Progenitor cell of endocrine pancreas (in vitro differentiated cells): Measurements from ENCODE around the gene KRT13. TPM values are rescaled to one million over a fixed set of nuclear protein-coding genes. Genes with fewer than 3 reads are reported as not detected.

Source experiments
- DNase-seq: peaks from one replicate; pipeline ENCODE4 v3.0.0; 2021; ENCODE audit warnings: low spot score; ENCODE audit not compliant: unreplicated experiment
- H3K27ac Mint-ChIP-seq: 2 replicates; pipeline ENCODE4 v1.8.0; 2021; ENCODE audit warnings: mild to moderate bottlenecking, moderate library complexity, mixed read lengths
- H3K27me3 Mint-ChIP-seq: 2 replicates; pipeline ENCODE4 v1.8.0; 2021; ENCODE audit warnings: mixed read lengths
- H3K36me3 Mint-ChIP-seq: 2 replicates; pipeline ENCODE4 v1.8.0; 2022; ENCODE audit warnings: mixed read lengths; ENCODE audit not compliant: insufficient read depth
- H3K4me1 Mint-ChIP-seq: 2 replicates; pipeline ENCODE4 v1.8.0; 2021; ENCODE audit warnings: low read depth, mixed read lengths
- H3K4me3 Mint-ChIP-seq: 2 replicates; pipeline ENCODE4 v1.8.0; 2021; ENCODE audit warnings: low read depth, mild to moderate bottlenecking, moderate library complexity, mixed read lengths
- H3K9me3 Mint-ChIP-seq: 2 replicates; pipeline ENCODE4 v1.8.0; 2021; ENCODE audit warnings: low read depth, mixed read lengths
- total RNA-seq: library from RNA; stranded (reverse); gene quantifications from 2 replicates; pipeline ENCODE4 v1.2.1, GENCODE V29; 2021
- TF ChIP-seq, protein P1 (sequence below): fragments of 200-600 bp; sonication (generic); IDR thresholded peaks from one replicate; pipeline ENCODE4 v1.5.0; 2021; ENCODE audit warnings: antibody characterized with exemption, mild to moderate bottlenecking; ENCODE audit not compliant: unreplicated experiment

The KRT13 gene
- total RNA-seq, 1 donor from 2014 or later: not detected

DNA sequence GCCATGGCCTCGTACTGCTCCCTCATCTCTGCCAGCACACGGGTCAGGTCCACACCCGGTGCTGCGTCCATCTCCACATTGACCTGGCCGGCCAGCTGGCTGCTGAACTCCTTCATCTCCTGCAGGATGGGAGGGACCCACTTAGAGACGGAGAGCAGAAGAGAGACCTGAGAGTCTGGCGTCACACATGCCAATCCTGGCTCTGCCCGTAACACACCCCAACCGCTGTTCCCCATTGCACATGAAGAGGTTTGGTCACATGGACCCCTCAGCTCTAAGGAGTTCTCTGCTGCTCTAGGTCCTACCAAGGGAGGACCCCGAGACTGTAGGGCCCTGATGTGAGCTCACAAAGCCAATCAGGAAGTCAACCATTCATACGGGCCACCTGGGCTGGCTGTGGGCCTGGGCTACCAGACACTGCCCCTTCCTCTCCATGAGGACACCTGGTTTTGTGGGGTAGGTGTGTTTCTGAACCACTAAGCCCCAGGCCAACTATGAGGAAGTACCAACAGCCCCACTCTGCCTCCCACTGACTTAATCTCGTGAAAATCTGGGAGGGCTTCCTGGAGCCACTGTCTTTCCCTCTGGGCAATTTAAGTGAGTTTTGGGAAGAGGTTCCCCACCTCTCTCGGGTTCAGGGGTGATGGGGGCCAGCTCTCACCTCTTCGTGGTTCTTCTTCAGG lies 10.9 kb upstream of the KRT13 start:
- Mint-ChIP-seq H3K9me3 (no peaks in the 10 kb centered on the region), H3K27ac (no peak overlapping the region), H3K4me3 (no peak overlapping the region), H3K27me3 (no peaks in the 10 kb centered on the region), H3K4me1 (peaks cover 15% of the 10 kb centered on the region), H3K36me3 (no peaks in the 10 kb centered on the region)
- DNase-seq: no peak
- TF ChIP-seq, protein P1, sequence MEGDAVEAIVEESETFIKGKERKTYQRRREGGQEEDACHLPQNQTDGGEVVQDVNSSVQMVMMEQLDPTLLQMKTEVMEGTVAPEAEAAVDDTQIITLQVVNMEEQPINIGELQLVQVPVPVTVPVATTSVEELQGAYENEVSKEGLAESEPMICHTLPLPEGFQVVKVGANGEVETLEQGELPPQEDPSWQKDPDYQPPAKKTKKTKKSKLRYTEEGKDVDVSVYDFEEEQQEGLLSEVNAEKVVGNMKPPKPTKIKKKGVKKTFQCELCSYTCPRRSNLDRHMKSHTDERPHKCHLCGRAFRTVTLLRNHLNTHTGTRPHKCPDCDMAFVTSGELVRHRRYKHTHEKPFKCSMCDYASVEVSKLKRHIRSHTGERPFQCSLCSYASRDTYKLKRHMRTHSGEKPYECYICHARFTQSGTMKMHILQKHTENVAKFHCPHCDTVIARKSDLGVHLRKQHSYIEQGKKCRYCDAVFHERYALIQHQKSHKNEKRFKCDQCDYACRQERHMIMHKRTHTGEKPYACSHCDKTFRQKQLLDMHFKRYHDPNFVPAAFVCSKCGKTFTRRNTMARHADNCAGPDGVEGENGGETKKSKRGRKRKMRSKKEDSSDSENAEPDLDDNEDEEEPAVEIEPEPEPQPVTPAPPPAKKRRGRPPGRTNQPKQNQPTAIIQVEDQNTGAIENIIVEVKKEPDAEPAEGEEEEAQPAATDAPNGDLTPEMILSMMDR: no peak

DNA sequence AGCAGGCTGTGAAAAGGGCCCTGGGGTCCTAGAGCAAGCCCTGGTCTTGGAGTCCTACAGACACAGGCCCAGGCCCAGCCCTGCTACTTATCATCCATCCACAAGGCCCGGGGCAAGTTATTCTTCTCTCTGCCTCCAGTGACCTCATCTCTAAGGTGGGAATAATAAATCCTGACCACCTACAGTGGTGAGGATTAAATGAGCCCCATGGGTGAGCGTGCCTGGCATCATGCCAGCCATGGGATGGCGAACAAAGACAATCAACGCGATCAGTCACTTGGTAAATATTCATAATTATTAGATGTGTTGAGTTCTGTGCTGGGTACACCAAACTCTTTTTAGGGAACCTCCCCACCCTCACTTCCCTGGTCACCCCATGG lies 7.7 kb upstream of the KRT13 start:
- no peak for DNase-seq
- Mint-ChIP-seq H3K27me3 (no peaks in the 10 kb centered on the region), H3K27ac (no peak overlapping the region), H3K4me3 (no peak overlapping the region), H3K4me1 (peaks cover 5% of the 10 kb centered on the region), H3K9me3 (no peaks in the 10 kb centered on the region), H3K36me3 (no peaks in the 10 kb centered on the region)
- TF ChIP-seq, protein P1: no peak

DNA sequence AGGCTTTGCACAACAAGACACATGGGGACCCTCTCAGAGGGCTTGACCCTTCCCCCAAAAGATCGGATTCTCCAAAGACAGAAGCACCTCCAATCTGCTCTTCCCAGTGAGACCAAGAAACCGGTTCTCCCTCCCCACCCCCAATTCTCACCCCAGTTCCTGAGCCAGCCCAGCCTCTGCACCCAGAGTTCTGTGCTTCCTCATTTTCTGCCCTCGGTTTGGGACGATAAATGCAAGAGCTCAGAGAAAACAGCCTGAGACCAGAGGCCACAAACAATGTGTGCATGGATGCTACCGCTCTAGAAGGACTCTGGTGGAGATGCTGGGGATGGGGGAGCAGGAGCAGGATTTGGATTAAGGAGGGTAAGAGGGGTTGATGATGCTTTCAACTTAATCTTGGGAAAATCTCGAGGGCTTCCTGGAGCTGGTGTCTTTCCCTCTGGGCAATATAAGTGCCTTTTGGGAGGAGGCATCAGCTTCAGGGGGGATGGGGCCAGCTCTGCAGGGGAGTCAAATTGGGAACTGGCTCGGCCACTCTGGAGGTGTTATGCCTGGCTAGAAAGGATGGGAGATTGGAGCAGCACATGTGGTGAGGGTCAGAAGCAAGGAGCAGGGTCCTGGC lies 7.2 kb upstream of the KRT13 start:
- no peaks in the 10 kb centered on the region for H3K9me3 Mint-ChIP-seq
- no peak overlapping the region for H3K27ac Mint-ChIP-seq
- no peak for DNase-seq
- TF ChIP-seq, protein P1: no peak
- no peaks in the 10 kb centered on the region for H3K27me3 Mint-ChIP-seq
- peaks cover 9% of the 10 kb centered on the region for H3K4me1 Mint-ChIP-seq
- H3K4me3 Mint-ChIP-seq: no peak overlapping the region
- no peaks in the 10 kb centered on the region for H3K36me3 Mint-ChIP-seq

DNA sequence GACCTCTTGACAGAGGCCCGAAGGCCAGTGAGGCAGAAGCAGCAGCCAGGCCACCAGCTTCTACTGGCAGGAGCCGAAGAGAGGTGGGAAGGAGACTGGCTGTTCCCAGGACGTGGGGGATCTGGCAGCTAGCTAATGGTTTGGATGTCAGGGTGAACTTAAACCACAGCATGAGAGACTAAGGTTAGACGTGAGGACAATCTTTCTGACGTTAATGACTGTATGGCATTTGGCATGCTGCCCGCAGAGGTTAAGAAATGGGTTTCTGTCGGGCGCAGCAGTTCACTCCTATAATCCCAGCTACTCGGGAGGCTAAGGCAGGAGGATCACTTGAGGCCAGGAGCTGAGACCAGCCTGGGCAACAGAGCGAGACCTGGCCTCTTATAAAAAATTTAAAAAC lies 6.3 kb upstream of the KRT13 start:
- Mint-ChIP-seq H3K36me3 (no peaks in the 10 kb centered on the region), H3K27me3 (no peaks in the 10 kb centered on the region), H3K4me1 (peaks cover 11% of the 10 kb centered on the region), H3K27ac (no peak overlapping the region), H3K4me3 (no peak overlapping the region), H3K9me3 (no peaks in the 10 kb centered on the region)
- no peak for DNase-seq
- TF ChIP-seq, protein P1: no peak

DNA sequence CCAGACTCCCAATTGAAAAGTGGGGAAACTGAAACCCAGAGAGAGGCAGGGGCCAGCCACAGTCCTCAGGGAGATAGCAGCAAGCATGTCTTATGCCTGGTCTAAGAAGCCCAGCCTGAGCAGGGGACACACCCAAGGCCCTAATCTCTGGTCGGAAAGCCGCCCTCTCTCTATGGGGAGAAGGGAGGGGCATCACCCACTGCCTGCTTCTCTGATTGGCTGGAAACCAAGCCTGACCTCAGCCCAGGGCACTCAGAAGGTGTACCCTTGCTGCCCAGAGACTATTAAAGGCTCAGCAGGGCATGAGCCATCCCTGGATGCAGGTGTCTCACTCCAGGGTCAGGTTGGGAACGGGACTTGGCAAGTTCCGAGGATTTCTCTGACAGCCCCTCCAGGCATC lies 5.7 kb upstream of the KRT13 start:
- no peaks in the 10 kb centered on the region for H3K27me3 Mint-ChIP-seq
- DNase-seq: no peak

More for the DNA sequence above, 5.7 kb upstream of the KRT13 start:
- no peak overlapping the region for H3K27ac Mint-ChIP-seq
- no peaks in the 10 kb centered on the region for H3K36me3 Mint-ChIP-seq
- no peaks in the 10 kb centered on the region for H3K9me3 Mint-ChIP-seq
- H3K4me3 Mint-ChIP-seq: no peak overlapping the region
- TF ChIP-seq, protein P1: no peak
- H3K4me1 Mint-ChIP-seq: peaks cover 16% of the 10 kb centered on the region
